H9 (cell line): ENCODE measurements around the gene KRT85. TPM values are rescaled to one million over a fixed set of nuclear protein-coding genes. Genes with fewer than 3 reads are reported as not detected.

ENCODE experiments used
- DNase-seq: peaks from one replicate; pipeline ENCODE4 v3.0.0-alpha.2; 2017
- H2AFZ ChIP-seq: one replicate; pipeline ENCODE4 v1.6.1; 2013; ENCODE audit warnings: mild to moderate bottlenecking, low read length, control low read depth, moderate library complexity
- H2AK5ac ChIP-seq: 2 replicates; pipeline ENCODE4 v1.6.1; 2013; ENCODE audit warnings: low read length, control low read depth, mixed read lengths; ENCODE audit not compliant: insufficient read length
- H2BK120ac ChIP-seq: one replicate; pipeline ENCODE4 v1.6.1; 2013; ENCODE audit warnings: low read depth, mild to moderate bottlenecking, low read length, control low read depth, inconsistent platforms; ENCODE audit not compliant: poor library complexity, severe bottlenecking
- H2BK12ac ChIP-seq: 2 replicates; pipeline ENCODE4 v1.6.1; 2013; ENCODE audit warnings: low read length, control low read depth, mixed read lengths, low read depth; ENCODE audit not compliant: insufficient read length
- H2BK15ac ChIP-seq: 2 replicates; pipeline ENCODE4 v1.6.1; 2013; ENCODE audit warnings: low read depth, low read length, control low read depth
- H2BK20ac ChIP-seq: one replicate; pipeline ENCODE4 v1.6.1; 2013; ENCODE audit warnings: low read depth, mild to moderate bottlenecking, low read length, control low read depth, inconsistent platforms; ENCODE audit not compliant: poor library complexity, severe bottlenecking
- H2BK5ac ChIP-seq: 2 replicates; pipeline ENCODE4 v1.6.1; 2013; ENCODE audit warnings: low read length, control low read depth, mixed read lengths; ENCODE audit not compliant: insufficient read length
- H3K14ac ChIP-seq: 2 replicates; pipeline ENCODE4 v1.6.1; 2013; ENCODE audit warnings: low read length, control low read depth; ENCODE audit not compliant: insufficient read depth
- H3K18ac ChIP-seq: 2 replicates; pipeline ENCODE4 v1.6.1; 2013; ENCODE audit warnings: low read depth, mild to moderate bottlenecking, mixed read lengths, low read length, control low read depth; ENCODE audit not compliant: insufficient read length
- H3K23ac ChIP-seq: 2 replicates; pipeline ENCODE4 v1.6.1; 2013; ENCODE audit warnings: low read length, control low read depth, mixed read lengths, low read depth; ENCODE audit not compliant: insufficient read length
- H3K23me2 ChIP-seq: 2 replicates; pipeline ENCODE4 v1.6.1; 2013; ENCODE audit warnings: low read depth, mild to moderate bottlenecking, mixed read lengths, low read length, control low read depth; ENCODE audit not compliant: insufficient read length, poor library complexity, severe bottlenecking
- H3K27ac ChIP-seq: 2 replicates; pipeline ENCODE4 v1.5.1; 2013; ENCODE audit warnings: low read length, control low read depth, mixed read lengths, low read depth; ENCODE audit not compliant: insufficient read length
- H3K27me3 ChIP-seq: 2 replicates; pipeline ENCODE4 v1.6.1; 2013; ENCODE audit warnings: low read length, control low read depth, inconsistent platforms; ENCODE audit not compliant: insufficient read depth
- H3K4ac ChIP-seq: 2 replicates; pipeline ENCODE4 v1.6.1; 2013; ENCODE audit warnings: low read depth, mild to moderate bottlenecking, control low read depth, inconsistent platforms, low read length, moderate library complexity
- H3K4me1 ChIP-seq: 2 replicates; pipeline ENCODE4 v1.6.1; 2013; ENCODE audit warnings: low read length, control low read depth, inconsistent platforms; ENCODE audit not compliant: insufficient read depth
- H3K4me2 ChIP-seq: 2 replicates; pipeline ENCODE4 v1.6.1; 2013; ENCODE audit warnings: low read length, control low read depth, mixed read lengths; ENCODE audit not compliant: insufficient read length, insufficient read depth
- H3K56ac ChIP-seq: 2 replicates; pipeline ENCODE4 v1.6.1; 2013; ENCODE audit warnings: low read depth, mild to moderate bottlenecking, mixed read lengths, low read length, control low read depth; ENCODE audit not compliant: insufficient read length
- H3K79me1 ChIP-seq: 2 replicates; pipeline ENCODE4 v1.6.1; 2013; ENCODE audit warnings: low read depth, mild to moderate bottlenecking, moderate library complexity, low read length, control low read depth, inconsistent platforms; ENCODE audit not compliant: insufficient read depth, poor library complexity, severe bottlenecking
- H3K79me2 ChIP-seq: 2 replicates; pipeline ENCODE4 v1.6.1; 2013; ENCODE audit warnings: low read length, control low read depth, inconsistent platforms; ENCODE audit not compliant: insufficient read depth
- H3K9ac ChIP-seq: 2 replicates; pipeline ENCODE4 v1.6.1; 2013; ENCODE audit warnings: low read length, control low read depth, mixed read lengths; ENCODE audit not compliant: insufficient read length; ENCODE audit errors: extremely low read depth
- H3K9me3 ChIP-seq: one replicate; pipeline ENCODE4 v1.6.1; 2013; ENCODE audit warnings: low read depth, low read length, inconsistent platforms; ENCODE audit not compliant: control insufficient read depth
- H3T11ph ChIP-seq: one replicate; pipeline ENCODE4 v1.6.1; 2013; ENCODE audit warnings: mild to moderate bottlenecking, low read length, control low read depth, inconsistent platforms
- H4K20me1 ChIP-seq: one replicate; pipeline ENCODE4 v1.6.1; 2013; ENCODE audit not compliant: control insufficient read depth, insufficient read length, insufficient read depth
- H4K5ac ChIP-seq: 2 replicates; pipeline ENCODE4 v1.6.1; 2013; ENCODE audit warnings: low read depth, mild to moderate bottlenecking, mixed read lengths, low read length, control low read depth; ENCODE audit not compliant: insufficient read length
- H4K8ac ChIP-seq: replicated peaks from 2 replicates; pipeline ENCODE4 v1.6.1; 2013; ENCODE audit warnings: low read length, control low read depth, mixed read lengths, low read depth; ENCODE audit not compliant: insufficient read length
- H4K91ac ChIP-seq: 2 replicates; pipeline ENCODE4 v1.6.1; 2013; ENCODE audit warnings: low read depth, mild to moderate bottlenecking, moderate library complexity, mixed read lengths, low read length, control low read depth; ENCODE audit not compliant: insufficient read length
- H3K27ac Mint-ChIP-seq, 3 experiments: 2 replicates in 2 of 3; 3 replicates in 1 of 3; pipeline ENCODE4 v1.8.0; 2020 to 2021; ENCODE audit warnings: mixed read lengths in 3 of 3, mild to moderate bottlenecking in 1 of 3, moderate library complexity in 1 of 3
- H3K27me3 Mint-ChIP-seq: 2 replicates; pipeline ENCODE4 v1.8.0; 2021; ENCODE audit warnings: low read depth, mild to moderate bottlenecking, moderate library complexity, mixed read lengths
- H3K36me3 Mint-ChIP-seq, 3 experiments: 2 replicates in 2 of 3; 3 replicates in 1 of 3; pipeline ENCODE4 v1.8.0; 2020 to 2021; ENCODE audit warnings: low read depth in 3 of 3, mixed read lengths in 3 of 3; ENCODE audit not compliant: insufficient read depth in 1 of 3
- H3K4me1 Mint-ChIP-seq, 2 experiments: 2 replicates each; pipeline ENCODE4 v1.8.0; 2020; ENCODE audit warnings: mixed read lengths in 2 of 2
- H3K4me3 Mint-ChIP-seq, 2 experiments: 2 replicates in 1 of 2; 3 replicates in 1 of 2; pipeline ENCODE4 v1.8.0; 2020 to 2021; ENCODE audit warnings: mild to moderate bottlenecking in 2 of 2, mixed read lengths in 2 of 2, moderate library complexity in 1 of 2
- H3K9me3 Mint-ChIP-seq, 2 experiments: 2 replicates in 1 of 2; 3 replicates in 1 of 2; pipeline ENCODE4 v1.8.0; 2020; ENCODE audit warnings: mild to moderate bottlenecking in 2 of 2, mixed read lengths in 2 of 2, moderate library complexity in 1 of 2
- WGBS: extraction: QIAGEN DNeasy Blood & Tissue Kit; methylation state at CpG from one replicate; pipeline ENCODE4 v1.1.7; 2013; ENCODE audit warnings: missing lambda C conversion rate, low lambda C conversion rate, mixed read lengths; ENCODE audit not compliant: insufficient read length; ENCODE audit errors: extremely low coverage; 5-methylcytosine and 5-hydroxymethylcytosine counted together
- total RNA-seq: library from RNA; stranded (reverse); gene quantifications from 2 replicates; pipeline ENCODE4 v1.2.1, GENCODE V29; 2021
- TF ChIP-seq, protein P1 (sequence below): fragments of 200-600 bp; sonication (generic); conservative IDR thresholded peaks from 3 replicates; pipeline ENCODE4 v1.8.0; 2021; ENCODE audit warnings: antibody characterized with exemption, mild to moderate bottlenecking

Gene KRT85
- total RNA-seq, 1 experiment from 2014 or later = not detected

DNA sequence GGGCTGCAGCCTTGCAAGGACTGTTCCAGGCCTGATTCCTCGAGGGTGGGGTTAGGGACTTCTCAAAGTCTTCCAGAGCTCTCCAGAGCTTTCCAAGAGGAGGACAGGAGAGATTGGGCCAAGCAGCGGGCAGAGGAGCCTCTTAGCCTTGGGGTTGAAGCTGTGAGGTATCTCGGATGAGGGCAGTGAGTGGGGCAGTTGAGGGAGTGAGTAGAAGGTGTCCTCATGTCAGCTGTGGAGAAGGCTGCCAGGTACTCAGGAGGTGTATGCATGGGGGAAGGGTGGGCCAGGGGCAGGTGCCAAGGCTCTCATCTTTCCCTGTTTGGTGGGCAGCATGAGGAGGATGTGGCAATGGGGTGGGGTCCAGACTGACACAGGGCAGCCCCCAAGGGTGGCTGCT lies 53.8 kb downstream of the KRT85 start:
- Histone ChIP-seq H2AK5ac (no peak overlapping the region), H3K79me1 (no peaks in the 10 kb centered on the region), H3K56ac (no peak overlapping the region), H3K18ac (no peak overlapping the region), H3K9me3 (no peaks in the 10 kb centered on the region), H3K27me3 (no peaks in the 10 kb centered on the region; the same call in 1 of the 2 replicates), H4K8ac (no peak overlapping the region), H3K23ac (no peak overlapping the region), H3K4me1 (no peaks in the 10 kb centered on the region), H3K27ac (no peak overlapping the region), H3K14ac (no peak overlapping the region), H3T11ph (no peak overlapping the region), H3K4ac (no peak overlapping the region), H3K23me2 (peaks cover 4% of the 10 kb centered on the region), H2BK12ac (no peak overlapping the region), H2BK15ac (no peak overlapping the region), H3K9ac (no peak overlapping the region), H2BK5ac (no peak overlapping the region), H2AFZ (no peak overlapping the region), H4K20me1 (no peaks in the 10 kb centered on the region), H4K5ac (no peak overlapping the region), H3K4me2 (no peak overlapping the region), H3K79me2 (no peaks in the 10 kb centered on the region), H2BK20ac (no peak overlapping the region), H4K91ac (no peak overlapping the region), H2BK120ac (no peak overlapping the region)
- TF ChIP-seq, protein P1, sequence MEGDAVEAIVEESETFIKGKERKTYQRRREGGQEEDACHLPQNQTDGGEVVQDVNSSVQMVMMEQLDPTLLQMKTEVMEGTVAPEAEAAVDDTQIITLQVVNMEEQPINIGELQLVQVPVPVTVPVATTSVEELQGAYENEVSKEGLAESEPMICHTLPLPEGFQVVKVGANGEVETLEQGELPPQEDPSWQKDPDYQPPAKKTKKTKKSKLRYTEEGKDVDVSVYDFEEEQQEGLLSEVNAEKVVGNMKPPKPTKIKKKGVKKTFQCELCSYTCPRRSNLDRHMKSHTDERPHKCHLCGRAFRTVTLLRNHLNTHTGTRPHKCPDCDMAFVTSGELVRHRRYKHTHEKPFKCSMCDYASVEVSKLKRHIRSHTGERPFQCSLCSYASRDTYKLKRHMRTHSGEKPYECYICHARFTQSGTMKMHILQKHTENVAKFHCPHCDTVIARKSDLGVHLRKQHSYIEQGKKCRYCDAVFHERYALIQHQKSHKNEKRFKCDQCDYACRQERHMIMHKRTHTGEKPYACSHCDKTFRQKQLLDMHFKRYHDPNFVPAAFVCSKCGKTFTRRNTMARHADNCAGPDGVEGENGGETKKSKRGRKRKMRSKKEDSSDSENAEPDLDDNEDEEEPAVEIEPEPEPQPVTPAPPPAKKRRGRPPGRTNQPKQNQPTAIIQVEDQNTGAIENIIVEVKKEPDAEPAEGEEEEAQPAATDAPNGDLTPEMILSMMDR = no peak
- Mint-ChIP-seq H3K4me3 (no peak overlapping the region), H3K4me1 (peaks cover 5 to 6% of the 10 kb centered on the region in 2 experiments), H3K9me3 (no peaks in the 10 kb centered on the region), H3K27ac (0 out of 7 replicates have a peak overlapping the region, but pooled peaks of 1 of the 3 experiments have one; percentile 28), H3K36me3 (no peaks in the 10 kb centered on the region), H3K27me3 (peaks cover 56% of the 10 kb centered on the region)
- whole genome bisulfite sequencing = no CpG with 5 or more reads among the region's 3 CpGs
- DNase-seq = peak; percentile 23
